CD4-positive, alpha-beta T cell (primary cell): Measurements from ENCODE around the gene KRT76. TPM values are rescaled to one million over a fixed set of nuclear protein-coding genes. Genes with fewer than 3 reads are reported as not detected.

Experiments
- ATAC-seq: fragments of 200-7000 bp; cut with Tn5 transposase; one replicate; pipeline ENCODE4 v1.10.0; 2022; ENCODE audit warnings: mild to moderate bottlenecking; ENCODE audit not compliant: poor library complexity
- CTCF ChIA-PET: fragments of 350-600 bp; sonication (Branson Sonifier 250); formaldehyde crosslinking; loops from one replicate; lab custom pipeline; 2021; ENCODE audit warnings: antibody characterized with exemption, inconsistent platforms; lab: Charles Lee
- POLR2A ChIA-PET: fragments of 350-600 bp; sonication (Branson Sonifier 250); formaldehyde crosslinking; loops from one replicate; lab custom pipeline; 2021; ENCODE audit warnings: antibody characterized with exemption, inconsistent platforms; lab: Charles Lee
- DNase-seq, 14 experiments: peaks; one replicate each; pipeline ENCODE4 v3.0.0-alpha.2; 2013 to 2020; ENCODE audit warnings: mixed read lengths in 2 of 14
- H3K27ac ChIP-seq, 2 donors: one replicate each; pipeline versions ENCODE4 v1.5.1 to v1.7.0; 2013; ENCODE audit warnings: low read length in 2 of 2, low read depth in 1 of 2, mild to moderate bottlenecking in 1 of 2
- H3K27me3 ChIP-seq, 2 experiments: 1 replicate in 1 of 2; 2 replicates in 1 of 2; pipeline versions ENCODE4 v1.6.1 to v1.7.0; 2013; ENCODE audit warnings: low read length in 2 of 2, control low read depth in 1 of 2, mild to moderate bottlenecking in 1 of 2, moderate library complexity in 1 of 2; ENCODE audit not compliant: insufficient read depth in 2 of 2, control insufficient read depth in 1 of 2
- H3K36me3 ChIP-seq: one replicate; pipeline ENCODE4 v1.6.1; 2013; ENCODE audit warnings: low read length, control low read depth; ENCODE audit not compliant: insufficient read depth
- H3K4me1 ChIP-seq: one replicate; pipeline ENCODE4 v1.6.1; 2013; ENCODE audit warnings: low read length, control low read depth; ENCODE audit not compliant: insufficient read depth
- H3K4me3 ChIP-seq: one replicate; pipeline ENCODE4 v1.5.1; 2013; ENCODE audit warnings: mild to moderate bottlenecking, low read length, moderate library complexity
- H3K9me3 ChIP-seq, 2 experiments: 1 replicate in 1 of 2; 2 replicates in 1 of 2; pipeline versions ENCODE4 v1.6.1 to v1.7.0; 2013; ENCODE audit warnings: low read length in 2 of 2, mild to moderate bottlenecking in 2 of 2, control low read depth in 1 of 2, moderate library complexity in 1 of 2; ENCODE audit not compliant: control insufficient read depth in 1 of 2, insufficient read depth in 1 of 2
- H3K27ac Mint-ChIP-seq: one replicate; pipeline ENCODE4 v1.8.0; 2020; ENCODE audit warnings: mixed read lengths
- H3K27me3 Mint-ChIP-seq: one replicate; pipeline ENCODE4 v1.8.0; 2021; ENCODE audit warnings: mixed read lengths
- H3K36me3 Mint-ChIP-seq: one replicate; pipeline ENCODE4 v1.8.0; 2021; ENCODE audit warnings: low read depth, mixed read lengths
- H3K4me1 Mint-ChIP-seq: one replicate; pipeline ENCODE4 v1.8.0; 2021; ENCODE audit warnings: low read depth, mixed read lengths
- H3K4me3 Mint-ChIP-seq: one replicate; pipeline ENCODE4 v1.8.0; 2020; ENCODE audit warnings: mild to moderate bottlenecking, mixed read lengths
- H3K9me3 Mint-ChIP-seq: one replicate; pipeline ENCODE4 v1.8.0; 2020; ENCODE audit warnings: mixed read lengths
- CTCF ChIP-seq: fragments of 200-600 bp; IDR thresholded peaks from one replicate; pipeline ENCODE4 v1.8.0; 2022; ENCODE audit warnings: antibody characterized with exemption, mild to moderate bottlenecking
- intact Hi-C, 2 experiments: fragments of 100-400 bp; cut with DNase I in 1 of 2; cut with micrococcal nuclease in 1 of 2; formaldehyde crosslinking; loops; one replicate each; pipeline versions ENCODE4 v1.15.1 to v1.9.0; 2023 to 2025; cut with DNase I, micrococcal nuclease
- total RNA-seq, 174 experiments: library from RNA in 2 of 174; stranded (reverse) in 2 of 174; gene quantifications; one replicate each; pipeline ENCODE4 v1.2.3 and lab custom pipeline; 2021 to 2026

Gene KRT76
- total RNA-seq, 2 experiments from 2014 or later: not detected

GRCh38 chr12:52735106-52735505 is 42.0 kb downstream of the KRT76 start:
- no peak overlapping the region for H3K4me3 ChIP-seq
- peaks cover 13% of the 10 kb centered on the region for H3K27me3 Mint-ChIP-seq
- peaks cover 0 to 5% of the 10 kb centered on the region in 2 experiments for H3K27me3 ChIP-seq
- no peaks in the 10 kb centered on the region for H3K36me3 Mint-ChIP-seq
- no peaks in the 10 kb centered on the region for H3K4me1 Mint-ChIP-seq
- ChIA-PET POLR2A (no interaction called here), CTCF (no interaction called here)
- H3K4me1 ChIP-seq: no peaks in the 10 kb centered on the region
- ATAC-seq (no peak), DNase-seq (no peak)
- no peak overlapping the region for H3K4me3 Mint-ChIP-seq
- intact Hi-C loops: no loop called here
- no peak overlapping the region for H3K27ac ChIP-seq
- H3K36me3 ChIP-seq: no peaks in the 10 kb centered on the region
- no peaks in the 10 kb centered on the region for H3K9me3 ChIP-seq
- TF ChIP-seq CTCF: no peak
- H3K27ac Mint-ChIP-seq: no peak overlapping the region
- no peaks in the 10 kb centered on the region for H3K9me3 Mint-ChIP-seq

- H3K4me1 ChIP-seq: no peaks in the 10 kb centered on the region
- Mint-ChIP-seq H3K4me1 (no peaks in the 10 kb centered on the region), H3K36me3 (no peaks in the 10 kb centered on the region), H3K9me3 (no peaks in the 10 kb centered on the region), H3K4me3 (no peak overlapping the region), H3K27ac (no peak overlapping the region), H3K27me3 (peaks cover 7% of the 10 kb centered on the region)
- intact Hi-C loops: no loop called here
- H3K36me3 ChIP-seq: no peaks in the 10 kb centered on the region
- no peak for TF ChIP-seq CTCF
- CTCF ChIA-PET: no interaction called here
- H3K27me3 ChIP-seq: no peaks in the 10 kb centered on the region
- H3K27ac ChIP-seq: no peak overlapping the region
- ATAC-seq (no peak), DNase-seq (no peak)
- POLR2A ChIA-PET: no interaction called here
- H3K4me3 ChIP-seq: no peak overlapping the region
- H3K9me3 ChIP-seq: no peaks in the 10 kb centered on the region
These were observed 46.4 kb downstream of the KRT76 start for GRCh38 chr12:52730793-52731192.

GRCh38 chr12:52730383-52730782 is 46.8 kb downstream of the KRT76 start:
- Mint-ChIP-seq H3K36me3 (no peaks in the 10 kb centered on the region), H3K27me3 (peaks cover 5% of the 10 kb centered on the region), H3K9me3 (no peaks in the 10 kb centered on the region)

More at GRCh38 chr12:52730383-52730782, 46.8 kb downstream of the KRT76 start:
- H3K4me3 Mint-ChIP-seq: no peak overlapping the region
- POLR2A ChIA-PET: no interaction called here
- H3K9me3 ChIP-seq: no peaks in the 10 kb centered on the region
- DNase-seq (no peak), ATAC-seq (no peak)
- H3K36me3 ChIP-seq: no peaks in the 10 kb centered on the region
- intact Hi-C loops: no loop called here
- no peak overlapping the region for H3K4me3 ChIP-seq
- H3K4me1 ChIP-seq: no peaks in the 10 kb centered on the region
- no peak overlapping the region for H3K27ac ChIP-seq
- no peak for TF ChIP-seq CTCF
- H3K27ac Mint-ChIP-seq: no peak overlapping the region
- CTCF ChIA-PET: no interaction called here
- no peaks in the 10 kb centered on the region for H3K4me1 Mint-ChIP-seq
- H3K27me3 ChIP-seq: no peaks in the 10 kb centered on the region
